GM21367 (cell line): ENCODE measurements around the gene CELF2.

Source experiments
- ATAC-seq: cut with Tn5 transposase; IDR thresholded peaks from one replicate; pipeline ENCODE4 v1.9.1; 2021; ENCODE audit not compliant: unreplicated experiment

CELF2 gene

DNA sequence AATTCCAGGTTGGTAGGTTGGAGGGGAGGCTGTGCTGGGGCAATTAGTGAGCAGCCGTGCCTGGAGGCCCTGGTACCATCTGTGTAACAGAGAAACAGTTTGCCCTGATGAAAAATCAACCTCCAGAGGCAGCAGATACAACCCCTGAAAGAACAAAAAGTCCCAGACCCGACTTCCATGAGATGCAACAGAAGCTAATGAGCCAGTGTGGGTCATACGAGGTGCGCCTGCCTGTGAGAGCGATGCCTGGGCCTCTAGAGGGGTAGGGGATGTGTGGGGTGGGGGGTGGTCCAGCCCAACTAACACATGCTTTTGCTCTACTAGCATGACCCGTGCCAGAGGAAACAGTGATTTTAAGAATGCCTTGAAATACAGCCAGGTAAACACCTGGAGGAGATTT is 39.3 kb downstream of the CELF2 start:
- ATAC-seq: no peak

DNA sequence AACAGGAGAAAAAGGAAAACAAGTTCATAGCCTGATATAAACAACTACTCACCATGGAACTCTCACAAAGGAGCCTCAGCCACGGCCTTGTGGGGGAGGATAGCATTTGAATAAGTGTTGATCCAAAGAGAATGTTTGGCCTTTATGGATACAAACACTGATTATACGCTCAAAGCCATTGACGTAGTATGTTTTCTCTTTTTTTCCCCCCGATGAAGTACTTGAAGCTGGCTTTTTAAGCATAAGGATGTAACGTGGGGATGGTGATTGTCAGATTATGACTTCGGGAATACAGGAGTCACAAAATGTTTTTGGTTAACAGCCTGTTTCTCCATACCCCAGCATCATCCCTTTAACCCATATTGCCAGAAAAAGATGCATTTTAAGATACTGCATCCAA is 39.8 kb downstream of the CELF2 start:
- ATAC-seq: no peak

DNA sequence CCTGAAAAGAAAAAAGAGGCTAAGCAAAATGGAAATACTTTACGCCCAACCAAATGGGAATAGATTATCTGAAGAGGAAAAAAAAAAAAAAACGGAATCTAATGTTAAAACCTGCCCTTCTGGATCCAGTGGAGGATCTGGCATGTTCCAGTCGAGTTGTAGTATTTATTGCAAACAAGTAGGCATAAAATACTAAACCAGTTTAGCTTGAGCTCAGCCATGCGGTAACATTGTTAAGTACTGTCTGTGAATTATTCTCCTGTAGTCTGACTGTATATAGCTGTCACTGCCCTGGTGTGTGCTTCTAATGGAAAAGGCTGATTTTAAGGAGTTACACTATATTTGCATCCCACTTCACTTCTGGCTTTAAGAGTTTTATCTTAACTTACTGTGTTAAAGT is 40.3 kb downstream of the CELF2 start:
- no peak for ATAC-seq

DNA sequence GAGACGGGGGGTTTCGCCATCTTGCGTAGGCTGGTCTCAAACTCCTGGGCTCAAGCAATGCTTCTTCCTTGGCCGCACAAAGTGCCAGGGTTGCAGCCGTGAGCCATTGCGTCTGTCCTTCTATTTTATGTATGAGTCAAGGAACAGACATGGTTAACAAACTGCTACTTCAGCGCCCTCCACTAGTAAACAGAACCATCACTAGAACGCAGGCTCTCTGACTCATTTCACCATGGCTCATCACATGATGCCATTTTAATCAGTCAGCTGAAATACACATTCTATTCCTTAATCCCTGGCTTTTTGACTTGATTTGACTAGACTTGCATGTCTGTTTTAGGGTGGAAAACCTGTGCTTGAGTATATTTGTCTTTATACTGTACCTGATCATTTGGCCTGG is 41.3 kb downstream of the CELF2 start:
- ATAC-seq: no peak

DNA sequence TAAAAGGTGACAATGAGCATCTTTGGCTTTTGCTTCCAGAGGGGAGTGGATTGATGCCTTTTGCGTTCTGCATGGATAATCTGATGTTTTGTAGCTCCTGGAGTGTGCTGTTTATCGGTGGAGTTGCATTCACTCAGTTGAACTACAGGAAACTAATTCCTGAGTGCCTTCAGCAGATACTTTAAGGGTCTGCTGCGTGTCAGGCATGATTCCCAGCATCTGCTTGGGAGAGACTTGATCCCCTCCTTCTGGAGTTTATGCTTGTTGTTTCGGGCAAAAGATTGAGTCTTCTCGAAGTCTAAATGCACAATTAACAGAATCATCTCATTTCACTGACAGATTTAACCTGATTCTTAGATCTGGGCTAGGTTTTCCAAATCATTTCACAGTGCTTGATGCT is 46.2 kb downstream of the CELF2 start:
- ATAC-seq: no peak

DNA sequence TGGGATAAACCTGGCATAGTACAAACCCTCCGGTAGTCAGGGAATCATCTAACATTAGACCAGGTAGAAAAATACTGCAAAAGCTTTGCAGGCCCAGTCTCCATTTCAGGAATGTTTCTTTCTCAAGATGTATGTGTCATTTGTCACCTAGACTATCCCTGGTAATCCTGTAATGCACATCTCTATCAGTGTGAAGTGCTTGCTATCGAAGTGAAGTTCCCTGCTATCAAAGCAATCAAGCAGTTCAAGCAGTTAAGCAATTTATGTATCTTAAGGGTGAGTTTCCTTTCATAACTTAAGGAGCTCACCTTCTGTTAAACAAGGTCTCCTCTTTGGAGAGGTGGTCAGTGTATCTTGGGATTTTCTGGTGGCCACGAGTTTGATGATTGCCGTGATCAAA is 47.2 kb downstream of the CELF2 start:
- no peak for ATAC-seq

DNA sequence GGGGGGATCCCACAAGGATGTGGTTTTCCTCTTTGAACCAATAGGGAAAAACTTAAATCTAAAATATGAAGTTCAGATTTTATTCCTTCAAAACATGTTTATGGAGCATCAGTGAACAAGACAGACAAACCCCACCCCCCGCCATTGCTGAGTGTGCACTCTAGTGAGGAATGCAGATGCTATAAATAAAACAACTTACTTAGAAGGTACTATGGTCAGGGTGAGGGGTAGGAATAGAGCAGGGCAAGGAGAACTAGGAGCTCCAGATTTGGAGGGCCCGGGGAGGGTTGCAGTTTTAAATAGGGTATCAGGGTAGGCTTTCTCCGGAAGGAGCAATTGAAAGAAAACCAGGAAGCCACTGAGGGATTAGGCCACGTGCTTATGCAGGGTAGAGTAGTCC is 47.9 kb downstream of the CELF2 start:
- ATAC-seq: no peak

DNA sequence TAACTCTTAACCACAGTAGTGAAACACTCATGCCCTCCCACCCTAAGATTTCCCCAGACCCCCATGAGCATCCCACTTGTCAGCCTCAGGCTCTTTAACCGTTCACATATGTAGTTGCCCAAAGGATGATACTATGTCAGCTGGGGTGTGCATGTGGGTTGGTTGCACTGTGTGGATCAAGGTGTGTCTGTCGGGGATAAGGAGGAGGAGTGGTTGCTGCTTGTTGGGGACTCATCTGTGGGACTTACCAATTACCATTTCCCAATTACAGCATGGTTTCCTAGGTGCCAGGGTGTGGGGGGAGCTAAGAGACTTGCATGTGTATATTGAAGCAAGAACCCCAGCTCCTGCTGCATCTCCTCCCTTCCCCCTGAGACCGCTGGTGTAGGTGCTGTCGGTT is 48.8 kb downstream of the CELF2 start:
- no peak for ATAC-seq

DNA sequence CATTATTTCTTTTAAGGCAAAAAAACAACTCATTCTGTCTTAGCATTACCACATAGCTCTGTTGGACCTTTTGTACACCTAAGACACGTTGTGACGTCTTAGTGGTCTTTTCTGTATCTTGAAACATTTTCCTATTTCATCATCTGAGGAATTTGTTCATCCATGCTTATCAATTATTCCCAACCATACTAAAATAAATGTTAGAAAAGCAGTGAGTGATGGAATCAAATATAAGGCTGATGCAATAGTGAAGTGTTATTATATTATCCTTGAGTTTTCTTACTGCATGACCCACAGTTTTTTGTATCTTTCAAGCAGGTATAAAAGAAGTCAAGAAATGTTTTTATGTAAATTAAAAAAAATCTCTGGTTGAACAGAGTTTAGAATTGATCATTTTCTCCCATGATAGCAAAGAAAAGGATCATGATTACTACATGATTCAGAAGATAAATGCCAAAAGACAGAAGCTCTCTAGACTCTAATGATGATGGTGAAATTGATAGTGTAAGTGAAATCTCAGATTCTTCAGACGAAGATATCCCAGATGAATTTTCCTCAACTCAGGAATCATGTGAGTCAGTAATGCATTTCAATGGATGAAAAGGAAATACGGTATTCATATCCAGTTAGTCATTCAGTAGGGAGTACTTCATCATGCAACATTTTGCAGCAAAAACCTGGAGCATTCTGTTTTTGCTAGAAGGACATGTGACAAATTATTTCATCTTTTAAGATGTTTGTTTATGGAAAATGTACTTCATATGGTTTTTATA is 51.4 kb downstream of the CELF2 start:
- no peak for ATAC-seq

DNA sequence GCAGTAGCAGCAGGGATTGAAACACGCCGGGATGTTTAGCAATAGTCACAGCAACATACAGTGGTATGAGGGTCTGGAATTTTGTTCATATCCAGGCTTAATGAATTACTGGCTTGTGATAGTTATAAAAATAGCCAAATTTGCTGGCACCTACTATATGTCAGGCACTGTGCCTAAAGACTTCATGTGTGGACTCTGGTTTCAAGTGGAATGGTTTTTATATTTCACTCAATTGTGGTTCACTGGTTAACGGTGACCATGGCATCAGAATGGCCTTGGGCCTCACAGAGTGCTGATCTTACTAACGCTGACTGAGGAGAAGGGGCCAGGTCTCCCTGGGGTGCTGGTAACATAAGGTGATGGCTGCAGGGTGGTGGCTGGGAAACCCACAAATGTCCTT is 55.7 kb downstream of the CELF2 start:
- ATAC-seq: no peak

DNA sequence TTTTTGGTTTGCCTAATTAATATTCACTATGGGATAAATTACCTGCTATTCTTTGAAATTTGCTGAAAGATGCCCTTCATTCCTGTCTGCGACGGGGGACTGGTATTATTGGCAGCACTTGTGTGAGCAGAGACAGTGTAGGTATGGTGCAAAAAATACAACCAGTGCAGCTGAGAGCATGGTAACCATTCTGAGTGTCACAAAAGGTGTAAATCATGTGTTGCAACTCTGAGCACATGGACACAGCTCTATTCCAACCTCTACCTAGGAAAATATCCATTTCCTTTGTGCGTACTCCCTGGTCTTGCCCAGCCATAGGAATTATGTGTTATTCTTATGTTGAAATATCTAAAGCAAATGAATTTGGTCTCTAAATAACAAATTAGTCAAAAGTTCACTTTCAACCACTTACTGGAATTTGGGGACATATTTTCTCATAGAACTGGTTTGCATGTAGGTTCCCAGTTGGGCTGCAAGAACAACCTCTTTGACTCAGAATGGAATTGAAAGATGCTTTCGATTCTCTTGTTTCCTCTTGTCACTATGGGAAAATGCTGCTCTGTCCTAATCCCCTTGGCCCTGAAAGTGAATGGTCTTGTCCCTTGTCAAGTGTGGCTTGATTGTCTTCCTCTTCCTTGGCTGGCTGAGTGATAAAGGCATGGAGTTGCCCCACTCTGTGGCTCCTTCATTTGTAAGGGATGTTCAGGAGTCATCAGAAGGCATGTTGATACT is 57.0 kb downstream of the CELF2 start:
- ATAC-seq: peak; percentile 84

DNA sequence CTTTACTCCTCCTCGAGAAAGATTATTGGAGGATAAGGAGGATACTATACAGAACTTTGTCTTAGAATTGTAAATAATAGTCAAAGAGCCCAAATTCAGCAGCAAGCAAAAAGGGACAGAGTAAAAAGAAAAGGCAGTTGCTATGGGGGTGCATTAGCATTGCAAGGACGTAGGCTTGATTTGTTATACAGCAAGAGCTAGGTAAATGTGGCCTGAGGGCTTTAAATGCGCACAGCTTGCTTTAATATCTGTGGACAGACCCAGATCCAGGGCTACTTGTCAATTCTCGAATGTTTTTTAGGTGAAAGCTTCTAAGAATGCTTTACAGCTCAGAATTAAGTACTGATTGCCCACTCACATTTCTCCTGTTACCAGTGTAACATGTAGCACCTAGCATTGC is 58.5 kb downstream of the CELF2 start:
- ATAC-seq: no peak

DNA sequence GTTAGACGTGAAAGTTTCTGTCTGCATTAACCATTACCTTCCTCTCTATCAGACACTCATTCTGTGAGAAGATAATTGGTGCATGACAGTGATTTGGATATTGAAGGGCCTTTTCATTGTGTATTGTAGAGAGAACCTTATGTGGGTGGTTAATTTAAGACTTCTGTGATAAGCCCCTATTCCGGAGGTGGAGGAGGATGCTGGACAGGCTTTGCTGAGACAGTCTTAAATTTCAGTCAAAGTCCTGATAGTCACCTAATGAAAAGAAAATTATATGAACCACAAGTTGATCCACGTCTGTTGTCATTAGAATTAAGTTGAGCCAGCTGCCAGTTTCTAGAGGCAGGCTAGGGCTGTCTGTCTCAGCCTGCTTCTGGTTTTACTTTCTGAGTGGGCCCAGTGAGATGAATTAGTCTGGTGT is 62.9 kb downstream of the CELF2 start:
- no peak for ATAC-seq

DNA sequence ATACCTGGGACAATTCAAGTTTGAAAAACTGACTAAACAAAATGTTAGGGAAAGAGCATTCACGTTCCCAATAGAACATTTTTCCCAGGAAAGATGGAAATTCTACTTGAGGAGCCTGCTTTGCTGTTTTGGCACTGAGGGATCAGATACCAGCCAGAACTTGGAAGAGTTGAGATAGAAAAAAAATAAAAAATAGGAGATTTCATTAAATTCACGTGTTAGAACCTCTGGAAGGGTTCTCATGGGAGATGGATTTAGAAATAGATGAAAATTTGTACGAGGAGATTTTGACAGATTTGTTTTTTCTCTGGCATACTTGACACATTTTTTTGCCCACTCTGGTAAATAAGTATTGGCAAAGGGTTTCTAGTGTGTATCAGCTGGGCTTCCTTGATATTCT is 63.7 kb downstream of the CELF2 start:
- ATAC-seq: no peak

DNA sequence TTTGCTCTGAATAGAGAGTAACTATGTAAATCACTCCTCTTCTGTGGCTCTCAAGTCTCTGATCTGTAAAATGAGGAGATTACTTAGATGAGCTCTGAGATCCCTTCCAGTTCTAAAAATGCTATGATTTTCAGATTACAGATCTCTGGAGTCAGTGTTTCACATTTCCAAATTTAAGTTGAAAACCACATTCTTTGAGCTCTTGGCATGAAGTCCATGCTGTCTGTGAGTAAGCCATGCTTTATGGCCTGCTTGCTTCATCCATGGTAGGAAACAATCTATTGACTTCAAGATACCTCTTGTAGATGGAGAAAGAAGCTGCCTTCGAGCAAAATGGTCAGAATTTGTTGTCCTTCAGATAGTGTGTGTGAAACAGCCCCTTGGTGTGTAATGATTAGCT is 64.9 kb downstream of the CELF2 start:
- no peak for ATAC-seq

DNA sequence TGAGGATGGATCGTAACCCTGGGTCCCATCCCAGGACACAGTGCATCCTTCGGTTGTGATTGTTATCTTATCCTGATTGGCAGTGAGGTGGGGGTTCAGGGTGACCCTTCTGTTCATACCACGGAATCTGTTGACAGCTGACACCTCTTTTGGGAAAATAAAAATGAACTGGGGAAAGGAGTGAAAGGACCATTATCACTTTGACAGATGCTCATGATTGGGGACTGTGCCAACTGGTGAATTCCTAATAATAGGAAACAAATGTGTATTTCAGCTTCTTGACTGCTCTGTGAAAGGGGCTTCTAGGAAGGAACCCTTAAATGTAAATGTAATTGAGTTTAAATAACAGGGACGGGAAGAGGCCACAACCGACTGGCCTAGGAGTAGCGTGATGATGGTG is 65.4 kb downstream of the CELF2 start:
- ATAC-seq: no peak

DNA sequence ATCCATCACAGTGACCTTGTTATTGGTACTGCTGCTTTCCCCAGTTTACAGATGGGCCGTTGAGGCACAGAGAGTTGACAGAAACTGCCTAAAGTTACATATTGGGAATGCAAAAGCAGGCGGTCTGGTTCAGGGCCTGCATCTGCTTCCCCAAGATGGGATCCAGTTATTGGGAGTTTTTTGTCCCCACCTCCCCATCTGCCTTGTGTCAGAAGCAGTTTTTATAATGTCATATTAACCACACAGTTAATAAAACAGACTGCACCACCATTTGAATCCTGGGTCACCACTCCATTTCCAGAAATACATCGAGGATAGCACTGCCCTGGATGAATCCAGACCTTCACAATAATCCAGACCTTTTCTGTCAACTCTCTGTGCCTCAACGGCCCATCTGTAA is 67.9 kb downstream of the CELF2 start:
- ATAC-seq: no peak

DNA sequence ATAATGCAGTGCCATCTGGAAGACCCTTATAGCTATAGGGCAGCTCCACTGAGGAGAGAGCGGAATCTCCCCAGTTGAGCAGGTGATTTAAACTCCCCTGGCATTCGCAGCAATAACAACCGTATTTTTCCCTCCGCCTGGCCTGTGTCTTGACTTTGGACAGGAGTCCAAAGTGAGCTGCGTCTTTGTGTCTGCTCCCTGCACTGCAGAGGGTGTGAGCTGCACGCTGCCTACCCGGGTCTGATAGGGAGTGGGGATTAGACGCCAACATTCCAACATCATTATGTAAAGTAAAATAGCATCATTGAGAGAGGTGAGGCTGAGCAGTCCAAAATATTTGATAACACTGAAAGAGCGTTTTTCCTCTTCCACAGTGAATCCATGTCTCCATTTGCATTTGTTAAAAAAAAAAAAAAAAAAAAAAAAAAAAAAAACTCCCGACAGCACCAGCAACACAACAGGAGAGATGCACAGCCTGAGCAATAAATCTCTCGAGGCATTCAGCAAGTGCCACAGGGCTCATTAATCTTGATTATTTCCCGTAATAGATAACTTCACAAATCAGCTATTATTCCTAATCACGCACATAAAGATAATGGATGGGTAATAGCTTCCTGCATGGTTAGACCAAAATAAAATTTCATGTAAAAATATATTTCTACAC is 68.6 kb downstream of the CELF2 start:
- no peak for ATAC-seq

DNA sequence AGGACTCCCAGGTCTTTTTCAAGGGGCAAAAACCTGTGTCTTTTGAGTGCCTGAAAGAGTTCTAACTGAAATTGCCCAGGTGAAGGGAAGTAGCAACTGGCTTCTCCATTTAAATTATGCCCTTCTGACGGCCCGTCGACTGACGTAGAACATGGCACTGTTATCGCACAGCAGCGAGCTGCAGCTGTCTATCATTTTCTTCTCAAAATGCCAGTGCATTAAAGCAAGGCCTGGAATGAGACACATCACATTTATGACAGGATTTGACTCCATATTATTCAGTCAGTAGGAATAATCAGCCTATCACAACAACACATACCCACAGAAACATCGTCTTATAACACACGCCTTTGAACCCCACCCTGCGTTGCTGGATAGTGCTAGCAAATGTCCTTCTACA is 69.7 kb downstream of the CELF2 start:
- no peak for ATAC-seq

DNA sequence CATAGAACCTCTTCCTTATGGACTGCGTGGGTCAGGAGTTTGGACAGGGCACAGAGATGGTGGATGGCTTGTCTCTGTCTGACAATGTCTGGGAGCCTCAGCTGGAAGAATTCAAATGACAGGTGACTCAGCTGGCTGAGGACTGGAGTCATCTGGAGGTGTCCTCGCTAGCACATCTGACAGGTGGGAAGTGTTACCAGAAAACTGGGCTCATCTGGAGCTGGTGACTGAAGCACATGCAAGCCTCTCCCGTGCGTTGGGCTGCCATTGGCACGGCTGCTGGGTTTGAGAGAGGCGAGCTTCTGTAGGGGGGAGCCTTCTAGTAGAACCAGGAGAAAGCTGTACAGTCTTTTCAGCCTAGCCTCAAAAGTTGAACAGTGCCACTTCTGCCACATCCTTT is 71.0 kb downstream of the CELF2 start:
- no peak for ATAC-seq

DNA sequence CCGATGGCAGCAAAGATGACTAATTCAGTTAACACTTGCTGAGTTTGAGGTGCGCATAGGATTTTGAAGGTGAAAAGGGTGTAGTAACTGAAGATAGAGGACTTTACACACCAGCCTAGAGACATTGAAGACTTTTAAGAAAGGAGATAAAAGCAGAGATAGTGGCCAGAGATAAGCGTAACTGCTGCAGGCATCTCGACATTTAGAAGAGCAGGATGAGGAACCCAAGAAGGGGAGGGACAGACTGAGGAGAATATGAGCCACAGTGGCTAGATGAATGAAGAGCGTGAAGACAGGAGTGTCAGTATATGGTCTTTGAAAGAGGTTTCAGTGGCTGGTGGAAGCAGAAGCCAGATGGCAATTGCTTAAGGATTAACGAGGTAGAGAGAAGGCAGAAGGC is 71.6 kb downstream of the CELF2 start:
- no peak for ATAC-seq

DNA sequence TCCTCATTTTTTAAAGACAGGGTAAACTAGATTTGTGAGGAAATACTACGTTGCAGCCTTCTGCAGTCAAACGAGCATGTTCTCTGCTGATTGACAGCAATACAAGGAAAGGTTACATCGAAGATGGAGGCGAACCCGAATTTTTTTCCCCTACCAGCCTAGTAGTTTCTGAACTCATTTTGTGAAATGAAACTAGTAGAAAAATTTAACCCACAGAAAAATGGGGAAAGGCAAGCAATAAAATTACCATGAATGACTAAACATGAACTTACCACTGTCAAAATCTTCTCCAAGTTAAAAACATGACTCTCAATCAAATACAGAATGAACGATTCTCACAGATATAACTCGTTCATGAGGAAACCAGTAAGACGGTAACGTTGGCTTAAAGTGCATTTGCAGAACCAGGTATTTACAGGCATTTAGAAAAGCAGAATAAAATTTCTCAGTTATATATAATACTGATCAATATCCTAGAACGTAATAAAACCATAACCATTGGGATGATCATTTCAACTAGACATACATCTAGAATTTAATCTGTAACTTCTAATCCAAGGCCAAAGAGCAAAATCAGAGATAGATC is 73.9 kb downstream of the CELF2 start:
- ATAC-seq: no peak
